HG02623 (cell line): ENCODE data around the gene CCL19.

Experiments
- ATAC-seq: cut with Tn5 transposase; IDR thresholded peaks from one replicate; pipeline ENCODE4 v1.9.1; 2021; ENCODE audit warnings: moderate library complexity; ENCODE audit not compliant: unreplicated experiment

Gene CCL19

GRCh38 chr9:34664281-34665066 is 26.6 kb downstream of the CCL19 start:
- peak; percentile 37 for ATAC-seq

- ATAC-seq = no peak
Observed at GRCh38 chr9:34663303-34663605, 27.8 kb downstream of the CCL19 start.

DNA sequence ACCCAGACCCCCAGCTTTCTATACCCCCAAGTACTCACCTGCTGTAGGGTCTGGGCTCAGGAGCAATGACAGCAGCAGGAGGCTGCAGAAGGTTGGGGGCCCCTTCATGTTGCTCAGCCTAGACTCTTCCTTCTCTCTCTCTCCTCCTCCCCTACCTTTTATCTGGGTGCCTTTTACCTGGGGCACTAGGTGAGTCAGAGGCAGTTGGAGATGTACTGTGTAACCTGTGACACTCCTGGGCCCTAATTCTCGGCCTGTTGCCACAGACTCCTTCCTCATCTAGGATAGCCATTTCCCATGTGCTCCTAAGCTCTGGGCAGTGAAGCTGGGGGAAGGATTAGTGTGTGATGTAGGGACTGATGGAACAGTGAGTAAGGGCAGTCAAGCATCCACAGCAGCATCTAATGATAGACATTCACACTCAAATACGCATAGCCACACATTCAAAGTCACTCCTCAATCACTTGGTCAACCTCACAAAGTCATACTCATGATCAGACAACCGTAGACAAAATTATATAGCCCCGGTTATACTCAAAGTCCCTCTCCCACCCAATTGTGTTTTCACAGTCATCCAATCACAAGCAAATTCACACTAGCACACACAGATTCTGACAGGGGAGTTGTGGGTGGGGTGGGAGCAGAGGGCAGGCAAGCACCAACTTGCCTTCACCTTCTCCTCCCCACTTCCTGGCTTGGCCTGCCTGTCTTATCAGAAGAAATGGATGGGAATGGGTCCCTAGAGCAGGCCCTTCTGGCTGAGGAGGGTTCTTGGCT is 28.4 kb downstream of the CCL19 start, which contains the start of gene CCL27:
Gene CCL27 (minus strand): TSS at position 132 of the 777 bp plus-strand sequence. CDS start 24 bp downstream, at position 108.
- ATAC-seq = no peak

GRCh38 chr9:34659592-34660253 is 31.4 kb downstream of the CCL19 start:
- ATAC-seq = no peak

DNA sequence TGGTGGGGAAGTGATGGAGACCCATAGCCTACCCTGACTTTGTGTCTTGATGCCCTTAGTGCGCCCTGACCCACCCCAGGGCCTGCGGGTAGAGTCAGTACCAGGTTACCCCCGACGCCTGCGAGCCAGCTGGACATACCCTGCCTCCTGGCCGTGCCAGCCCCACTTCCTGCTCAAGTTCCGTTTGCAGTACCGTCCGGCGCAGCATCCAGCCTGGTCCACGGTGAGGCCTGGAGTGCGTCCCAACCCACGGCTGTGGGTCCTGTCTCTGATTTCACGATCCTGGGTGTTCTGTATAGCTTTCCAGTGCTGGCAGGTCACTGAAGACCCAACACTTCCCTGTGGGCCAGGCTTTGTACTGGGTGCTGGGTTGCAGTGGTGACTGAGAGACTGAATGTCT is 32.6 kb downstream of the CCL19 start:
- ATAC-seq = no peak

DNA sequence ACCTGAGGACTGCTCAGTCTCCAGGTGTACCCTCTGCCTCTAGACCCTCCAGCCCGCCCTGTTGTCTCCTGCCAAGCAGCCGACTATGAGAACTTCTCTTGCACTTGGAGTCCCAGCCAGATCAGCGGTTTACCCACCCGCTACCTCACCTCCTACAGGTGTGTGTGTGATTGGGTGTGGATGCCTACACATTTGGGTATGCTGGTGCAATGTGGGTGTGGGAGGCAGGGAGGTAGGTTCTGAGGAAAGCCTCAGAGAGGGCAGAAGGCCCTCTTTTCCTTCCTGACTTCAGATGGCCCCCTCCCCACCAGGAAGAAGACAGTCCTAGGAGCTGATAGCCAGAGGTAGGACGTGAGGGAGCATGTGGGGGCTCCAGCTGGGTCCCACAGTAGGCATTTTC is 34.1 kb downstream of the CCL19 start:
- ATAC-seq = no peak

- ATAC-seq = no peak
Observed at GRCh38 chr9:34655394-34655793, 35.7 kb downstream of the CCL19 start.

GRCh38 chr9:34654323-34655051 is 36.6 kb downstream of the CCL19 start:
- ATAC-seq = no peak

- ATAC-seq = no peak
Observed at GRCh38 chr9:34653151-34654072, 37.7 kb downstream of the CCL19 start.

GRCh38 chr9:34652602-34653000 is 38.5 kb downstream of the CCL19 start:
- no peak for ATAC-seq

DNA sequence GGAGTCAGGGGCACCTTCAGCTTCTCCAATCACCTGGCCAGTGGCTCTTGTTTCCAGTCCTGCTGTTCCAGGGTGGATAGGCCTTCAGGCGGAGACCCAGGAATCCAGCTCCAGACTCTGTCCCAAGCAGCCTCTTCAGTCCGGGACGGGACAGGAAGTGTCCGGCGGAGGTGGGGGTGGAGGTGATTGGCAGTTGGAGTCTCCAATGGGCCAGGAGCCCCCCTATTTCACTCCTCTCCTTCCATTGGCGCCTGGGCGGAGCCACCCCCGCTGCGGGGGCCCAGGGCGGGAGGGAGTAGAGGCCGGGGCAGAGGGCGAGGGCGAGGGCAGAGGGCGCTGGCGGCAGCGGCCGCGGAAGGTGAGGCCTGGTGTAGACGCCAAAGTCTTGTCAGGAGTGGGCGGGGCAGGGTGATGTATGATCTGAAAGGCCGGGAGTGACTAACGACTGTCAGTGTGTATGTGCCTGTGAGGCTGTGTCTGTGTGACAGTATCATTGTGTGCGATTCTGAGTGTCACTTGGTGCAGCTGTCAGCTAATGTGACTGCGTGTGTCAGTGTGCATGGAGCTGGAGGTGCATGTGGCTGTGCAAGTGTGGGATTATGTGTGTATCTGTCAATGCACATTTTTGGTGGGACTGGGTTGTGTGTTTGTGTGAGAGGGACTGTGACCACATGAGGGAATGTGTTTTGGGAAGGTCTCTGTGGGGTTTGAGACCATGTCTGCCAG is 39.0 kb downstream of the CCL19 start, which contains the start of gene IL11RA:
Gene IL11RA (plus strand): TSS at position 310 of the 726 bp plus-strand sequence. CDS start 3,033 bp downstream, outside the sequence.
- no peak for ATAC-seq

GRCh38 chr9:34651321-34651720 is 39.8 kb downstream of the CCL19 start:
- ATAC-seq = no peak

- ATAC-seq = no peak
Observed at GRCh38 chr9:34650816-34651215, 40.3 kb downstream of the CCL19 start.

GRCh38 chr9:34648673-34649072 is 42.4 kb downstream of the CCL19 start:
- no peak for ATAC-seq

- ATAC-seq = no peak
Observed at GRCh38 chr9:34647651-34648050, 43.4 kb downstream of the CCL19 start.

GRCh38 chr9:34647084-34647403 is 44.0 kb downstream of the CCL19 start:
- ATAC-seq = no peak

GRCh38 chr9:34646211-34647083 is 44.6 kb downstream of the CCL19 start, which contains the start of gene GALT:
Gene GALT (plus strand): TSS chr9:34646675. CDS start chr9:34646705, 30 bp downstream.
- peak; percentile 79 for ATAC-seq

DNA sequence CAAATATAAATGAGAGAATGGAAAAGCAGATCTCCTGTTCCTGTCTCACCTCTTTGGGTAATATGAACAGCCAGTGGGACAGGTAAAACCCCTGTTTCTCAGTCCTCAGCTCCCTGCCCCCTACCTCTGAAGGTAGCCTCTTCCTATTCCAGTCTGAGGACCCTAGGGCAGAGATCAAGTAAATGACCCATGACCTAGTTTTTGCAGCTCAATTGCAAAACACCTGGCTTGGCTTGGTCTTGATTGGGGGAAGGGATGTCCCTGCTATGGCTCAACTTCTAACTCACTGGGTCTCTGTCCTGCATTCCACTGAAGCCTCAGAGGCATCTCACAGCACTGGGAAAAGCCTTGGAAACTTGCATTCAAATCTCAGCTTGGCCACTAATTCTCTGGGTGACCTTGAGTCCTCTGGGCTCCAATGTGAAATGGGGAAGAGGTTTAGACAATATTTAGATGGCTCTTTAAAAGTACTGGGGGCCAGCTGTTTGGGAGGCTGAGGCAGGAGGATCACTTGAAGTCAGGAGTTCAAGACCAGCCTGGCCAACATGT is 46.2 kb downstream of the CCL19 start:
- ATAC-seq = no peak
